IMR-90 (cell line): ENCODE data around the gene CABCOCO1.

ENCODE experiments used
- BHLHE40 ChIP-seq: fragments of 150-350 bp; IDR thresholded peaks from 2 replicates; pipeline ENCODE4 v1.6.1; 2016; ENCODE audit warnings: mild to moderate bottlenecking, low read depth, low read length
- FOS ChIP-seq: fragments of 150-350 bp; IDR thresholded peaks from 2 replicates; pipeline ENCODE4 v1.6.1; 2016; ENCODE audit warnings: low read depth, low read length
- MAFK ChIP-seq: IDR thresholded peaks from 2 replicates; pipeline ENCODE4 v1.6.1; 2012; ENCODE audit warnings: low read depth, low read length, improper control_type of control experiment
- MAZ ChIP-seq: IDR thresholded peaks from 2 replicates; pipeline ENCODE4 v1.6.1; 2012; ENCODE audit warnings: low read depth, mild to moderate bottlenecking, low read length, improper control_type of control experiment, moderate library complexity, borderline replicate concordance
- MXI1 ChIP-seq: IDR thresholded peaks from 2 replicates; pipeline ENCODE4 v1.6.1; 2012; ENCODE audit warnings: low read depth, mild to moderate bottlenecking, low read length, moderate library complexity, borderline replicate concordance
- POLR2A ChIP-seq: IDR thresholded peaks from 2 replicates; pipeline ENCODE4 v1.6.1; 2012; ENCODE audit warnings: mild to moderate bottlenecking, low read depth, low read length
- RAD21 ChIP-seq: IDR thresholded peaks from 2 replicates; pipeline ENCODE4 v1.6.1; 2012; ENCODE audit warnings: low read length, improper control_type of control experiment
- RCOR1 ChIP-seq: IDR thresholded peaks from 2 replicates; pipeline ENCODE4 v1.6.1; 2012; ENCODE audit warnings: mild to moderate bottlenecking, low read length, improper control_type of control experiment; ENCODE audit not compliant: insufficient replicate concordance
- SMC3 ChIP-seq: fragments of 150-350 bp; IDR thresholded peaks from 2 replicates; pipeline ENCODE4 v1.6.1; 2016; ENCODE audit warnings: low read depth, mild to moderate bottlenecking, antibody characterized with exemption, low read length, moderate library complexity
- TF ChIP-seq, protein P1 (sequence below): conservative IDR thresholded peaks from 2 replicates; pipeline ENCODE4 v1.5.1; 2012; ENCODE audit warnings: mild to moderate bottlenecking, low read depth, low read length, improper control_type of control experiment
- TF ChIP-seq, protein P2 (sequence below): fragments of 150-350 bp; IDR thresholded peaks from 2 replicates; pipeline ENCODE4 v1.6.1; 2016; ENCODE audit warnings: low read depth, mild to moderate bottlenecking, low read length, moderate library complexity, borderline replicate concordance
- TF ChIP-seq, protein P3 (sequence below): fragments of 150-350 bp; IDR thresholded peaks from 2 replicates; pipeline ENCODE4 v1.6.1; 2017; ENCODE audit warnings: mild to moderate bottlenecking, antibody characterized with exemption, low read length, low read depth

DNA sequence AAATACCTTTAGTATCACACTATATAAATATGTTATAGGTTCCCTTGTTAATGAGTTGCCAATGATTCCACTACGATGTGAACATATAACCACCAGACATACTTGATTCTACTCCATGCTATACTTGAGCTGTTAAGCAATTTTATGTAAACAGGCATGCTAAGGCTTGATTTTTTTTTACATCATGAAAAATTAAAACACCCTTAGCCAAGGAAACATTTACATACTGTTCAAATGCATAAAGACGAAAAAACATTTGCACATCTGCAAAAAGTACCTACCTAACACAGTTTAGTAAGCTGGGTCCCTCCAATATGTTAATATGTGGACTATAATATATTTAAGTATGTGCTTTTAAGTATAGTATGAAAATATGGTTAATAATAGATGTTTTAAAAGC lies 9.0 kb upstream of the CABCOCO1 start:
- TF ChIP-seq, protein P1, sequence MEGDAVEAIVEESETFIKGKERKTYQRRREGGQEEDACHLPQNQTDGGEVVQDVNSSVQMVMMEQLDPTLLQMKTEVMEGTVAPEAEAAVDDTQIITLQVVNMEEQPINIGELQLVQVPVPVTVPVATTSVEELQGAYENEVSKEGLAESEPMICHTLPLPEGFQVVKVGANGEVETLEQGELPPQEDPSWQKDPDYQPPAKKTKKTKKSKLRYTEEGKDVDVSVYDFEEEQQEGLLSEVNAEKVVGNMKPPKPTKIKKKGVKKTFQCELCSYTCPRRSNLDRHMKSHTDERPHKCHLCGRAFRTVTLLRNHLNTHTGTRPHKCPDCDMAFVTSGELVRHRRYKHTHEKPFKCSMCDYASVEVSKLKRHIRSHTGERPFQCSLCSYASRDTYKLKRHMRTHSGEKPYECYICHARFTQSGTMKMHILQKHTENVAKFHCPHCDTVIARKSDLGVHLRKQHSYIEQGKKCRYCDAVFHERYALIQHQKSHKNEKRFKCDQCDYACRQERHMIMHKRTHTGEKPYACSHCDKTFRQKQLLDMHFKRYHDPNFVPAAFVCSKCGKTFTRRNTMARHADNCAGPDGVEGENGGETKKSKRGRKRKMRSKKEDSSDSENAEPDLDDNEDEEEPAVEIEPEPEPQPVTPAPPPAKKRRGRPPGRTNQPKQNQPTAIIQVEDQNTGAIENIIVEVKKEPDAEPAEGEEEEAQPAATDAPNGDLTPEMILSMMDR, result no peak
- TF ChIP-seq POLR2A (no peak), SMC3 (no peak), MAZ (no peak), BHLHE40 (no peak), RAD21 (no peak), RCOR1 (no peak), MAFK (no peak), FOS (no peak), MXI1 (no peak)
- TF ChIP-seq, protein P2, sequence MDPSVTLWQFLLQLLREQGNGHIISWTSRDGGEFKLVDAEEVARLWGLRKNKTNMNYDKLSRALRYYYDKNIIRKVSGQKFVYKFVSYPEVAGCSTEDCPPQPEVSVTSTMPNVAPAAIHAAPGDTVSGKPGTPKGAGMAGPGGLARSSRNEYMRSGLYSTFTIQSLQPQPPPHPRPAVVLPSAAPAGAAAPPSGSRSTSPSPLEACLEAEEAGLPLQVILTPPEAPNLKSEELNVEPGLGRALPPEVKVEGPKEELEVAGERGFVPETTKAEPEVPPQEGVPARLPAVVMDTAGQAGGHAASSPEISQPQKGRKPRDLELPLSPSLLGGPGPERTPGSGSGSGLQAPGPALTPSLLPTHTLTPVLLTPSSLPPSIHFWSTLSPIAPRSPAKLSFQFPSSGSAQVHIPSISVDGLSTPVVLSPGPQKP, result no peak
- TF ChIP-seq, protein P3, sequence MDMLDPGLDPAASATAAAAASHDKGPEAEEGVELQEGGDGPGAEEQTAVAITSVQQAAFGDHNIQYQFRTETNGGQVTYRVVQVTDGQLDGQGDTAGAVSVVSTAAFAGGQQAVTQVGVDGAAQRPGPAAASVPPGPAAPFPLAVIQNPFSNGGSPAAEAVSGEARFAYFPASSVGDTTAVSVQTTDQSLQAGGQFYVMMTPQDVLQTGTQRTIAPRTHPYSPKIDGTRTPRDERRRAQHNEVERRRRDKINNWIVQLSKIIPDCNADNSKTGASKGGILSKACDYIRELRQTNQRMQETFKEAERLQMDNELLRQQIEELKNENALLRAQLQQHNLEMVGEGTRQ, result no peak
